Parathyroid adenoma (tissue), 2 donors: ENCODE results near the gene GRHPR.

Experiments used
- H2AFZ ChIP-seq: fragments of 300-600 bp; sonication (generic); one replicate; pipeline ENCODE4 v1.7.0; 2017; ENCODE audit warnings: antibody characterized with exemption, mild to moderate bottlenecking
- H3K27ac ChIP-seq: fragments of 300-600 bp; sonication (generic); one replicate; pipeline ENCODE4 v1.7.0; 2017
- H3K27me3 ChIP-seq: fragments of 300-600 bp; sonication (generic); one replicate; pipeline ENCODE4 v1.7.0; 2017; ENCODE audit warnings: low read length; ENCODE audit not compliant: control insufficient read depth, insufficient read depth
- H3K36me3 ChIP-seq: fragments of 300-600 bp; sonication (generic); one replicate; pipeline ENCODE4 v1.7.0; 2017; ENCODE audit warnings: low read length; ENCODE audit not compliant: control insufficient read depth, insufficient read depth
- H3K4me1 ChIP-seq: fragments of 300-600 bp; sonication (generic); one replicate; pipeline ENCODE4 v1.7.0; 2017; ENCODE audit warnings: control low read depth
- H3K4me2 ChIP-seq: fragments of 300-600 bp; sonication (generic); one replicate; pipeline ENCODE4 v1.7.0; 2017; ENCODE audit warnings: low read length
- H3K4me3 ChIP-seq: fragments of 300-600 bp; sonication (generic); one replicate; pipeline ENCODE4 v1.7.0; 2017; ENCODE audit warnings: low read depth, low read length
- H3K79me2 ChIP-seq: fragments of 300-600 bp; sonication (generic); one replicate; pipeline ENCODE4 v1.7.0; 2017; ENCODE audit warnings: control low read depth
- H3K9ac ChIP-seq: fragments of 300-600 bp; sonication (generic); one replicate; pipeline ENCODE4 v1.7.0; 2017; ENCODE audit warnings: mild to moderate bottlenecking
- H3K9me3 ChIP-seq: fragments of 300-600 bp; sonication (generic); one replicate; pipeline ENCODE4 v1.7.0; 2017; ENCODE audit warnings: low read length; ENCODE audit not compliant: control insufficient read depth
- CTCF ChIP-seq: fragments of 300-600 bp; sonication (generic); IDR thresholded peaks from one replicate; pipeline ENCODE4 v1.7.0; 2017; ENCODE audit warnings: antibody characterized with exemption, mild to moderate bottlenecking
- donor health status: primary hyperparathyroidism.

The GRHPR gene

DNA sequence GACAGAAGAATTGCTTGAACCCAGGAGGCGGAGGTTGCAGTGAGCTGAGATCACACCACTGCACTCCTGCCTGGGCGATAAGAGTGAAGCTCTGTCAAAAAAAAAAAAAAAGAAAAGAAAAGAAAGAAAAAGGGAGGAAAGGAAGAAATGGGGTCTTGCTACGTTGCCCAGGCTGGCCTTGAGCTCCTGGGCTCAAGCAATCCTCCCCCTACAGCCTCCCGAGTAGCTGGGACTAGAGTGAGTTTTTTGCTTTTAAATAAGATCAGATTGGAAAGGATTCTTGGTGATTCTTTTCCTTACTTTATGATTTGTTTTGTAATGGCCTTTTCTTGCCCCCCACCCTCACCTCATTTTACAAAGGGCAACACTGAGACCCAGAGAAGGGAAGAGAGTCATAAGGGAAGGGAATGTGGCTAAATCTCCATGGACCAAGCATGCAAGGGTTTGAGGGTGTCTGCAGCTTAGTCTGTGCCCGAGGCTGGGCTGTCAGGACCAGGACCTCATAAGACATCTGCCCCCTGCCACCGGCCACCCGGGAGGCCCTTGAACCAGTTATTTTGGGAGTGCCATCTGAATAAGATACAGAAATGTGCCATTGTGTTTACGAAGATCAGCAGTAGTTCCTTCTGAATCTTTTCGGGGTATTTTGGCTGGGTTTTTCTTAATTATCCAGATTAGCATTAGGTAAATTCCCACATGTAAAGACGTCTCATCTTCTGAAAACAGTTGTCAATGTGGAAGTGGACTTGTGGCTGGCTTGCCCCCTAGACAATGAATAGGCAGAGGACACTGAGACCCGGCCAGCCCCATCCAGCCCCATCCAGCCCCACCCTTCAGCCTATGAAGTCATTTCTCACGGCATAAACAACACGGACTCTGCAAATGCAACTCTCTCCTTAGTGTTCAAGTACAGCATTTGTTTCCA, 44.5 kb upstream of the GRHPR start:
- Histone ChIP-seq H3K4me2 (no peak overlapping the region), H3K4me1 (no peaks in the 10 kb centered on the region), H3K79me2 (no peaks in the 10 kb centered on the region), H2AFZ (no peak overlapping the region), H3K4me3 (no peak overlapping the region), H3K36me3 (no peaks in the 10 kb centered on the region), H3K9ac (no peak overlapping the region), H3K9me3 (no peaks in the 10 kb centered on the region), H3K27ac (no peak overlapping the region), H3K27me3 (no peaks in the 10 kb centered on the region)
- TF ChIP-seq CTCF: no peak

DNA sequence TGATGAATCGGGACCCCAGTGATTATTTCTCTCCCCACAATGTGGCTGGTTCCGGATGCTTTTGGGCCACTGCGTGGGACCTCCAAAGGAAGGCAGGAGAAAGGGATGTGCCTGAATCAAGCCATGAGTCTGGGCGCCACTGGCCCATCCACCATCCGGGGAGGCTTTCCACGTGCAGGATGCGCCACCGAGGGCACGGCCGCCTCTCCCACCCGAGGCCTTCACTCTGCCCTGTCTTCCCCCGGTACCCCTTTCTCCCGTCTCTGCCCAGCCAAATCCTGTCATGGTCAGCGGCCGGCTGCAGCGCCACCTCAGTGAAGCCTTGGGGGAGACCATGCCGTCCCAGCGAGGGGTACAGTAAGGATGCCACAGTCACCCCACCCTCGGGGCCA, 43.9 kb upstream of the GRHPR start:
- H3K36me3 ChIP-seq: no peaks in the 10 kb centered on the region
- H3K4me2 ChIP-seq: no peak overlapping the region
- no peaks in the 10 kb centered on the region for H3K79me2 ChIP-seq
- H3K27ac ChIP-seq: no peak overlapping the region
- H3K9me3 ChIP-seq: no peaks in the 10 kb centered on the region
- H3K9ac ChIP-seq: no peak overlapping the region
- H2AFZ ChIP-seq: no peak overlapping the region
- no peak overlapping the region for H3K4me3 ChIP-seq
- no peaks in the 10 kb centered on the region for H3K4me1 ChIP-seq
- no peak for TF ChIP-seq CTCF
- no peaks in the 10 kb centered on the region for H3K27me3 ChIP-seq

GRCh38 chr9:37379835-37380234, 42.7 kb upstream of the GRHPR start:
- no peak overlapping the region for H3K4me3 ChIP-seq
- no peaks in the 10 kb centered on the region for H3K9me3 ChIP-seq
- no peak overlapping the region for H3K27ac ChIP-seq
- no peaks in the 10 kb centered on the region for H3K4me1 ChIP-seq
- H3K79me2 ChIP-seq: no peaks in the 10 kb centered on the region
- H3K36me3 ChIP-seq: no peaks in the 10 kb centered on the region
- H2AFZ ChIP-seq: no peak overlapping the region
- TF ChIP-seq CTCF: no peak
- no peak overlapping the region for H3K4me2 ChIP-seq
- no peaks in the 10 kb centered on the region for H3K27me3 ChIP-seq
- no peak overlapping the region for H3K9ac ChIP-seq

- Histone ChIP-seq H3K4me2 (no peak overlapping the region), H3K79me2 (no peaks in the 10 kb centered on the region), H3K9me3 (no peaks in the 10 kb centered on the region), H3K36me3 (no peaks in the 10 kb centered on the region), H3K27me3 (no peaks in the 10 kb centered on the region), H3K27ac (no peak overlapping the region), H2AFZ (no peak overlapping the region), H3K4me1 (no peaks in the 10 kb centered on the region), H3K9ac (no peak overlapping the region), H3K4me3 (no peak overlapping the region)
- TF ChIP-seq CTCF: no peak
Observed at GRCh38 chr9:37380570-37380969, 41.9 kb upstream of the GRHPR start.
